CD14-positive monocyte (primary cell): ENCODE results near the gene SH3PXD2A. TPM values are rescaled to one million over a fixed set of nuclear protein-coding genes. Genes with fewer than 3 reads are reported as not detected.

Experiments
- DNase-seq, 3 donors: peaks; one replicate each; pipeline ENCODE4 v3.0.0-alpha.2; 2011 to 2022
- H2AFZ ChIP-seq: 2 replicates; pipeline ENCODE4 v1.6.0; 2012; ENCODE audit warnings: mild to moderate bottlenecking, low read depth, low read length, inconsistent platforms; ENCODE audit not compliant: insufficient read depth, poor library complexity, severe bottlenecking
- H3K27ac ChIP-seq, 2 donors: 1 replicate in 1 of 2; 2 replicates in 1 of 2; pipeline ENCODE4 v1.5.1; 2012 to 2013; ENCODE audit warnings: low read length in 2 of 2, control low read depth in 1 of 2, inconsistent platforms in 1 of 2, low read depth in 1 of 2, mild to moderate bottlenecking in 1 of 2
- H3K27me3 ChIP-seq, 2 donors: one replicate each; pipeline versions ENCODE4 v1.6.0 to v1.6.1; 2011 to 2013; ENCODE audit warnings: low read length in 2 of 2; ENCODE audit not compliant: control insufficient read depth in 2 of 2, insufficient read depth in 2 of 2
- H3K36me3 ChIP-seq, 2 donors: replicated peaks in 1 of 2; 1 replicate in 1 of 2; 2 replicates in 1 of 2; pipeline versions ENCODE4 v1.5.1 to v1.6.1; 2012 to 2013; ENCODE audit warnings: low read length in 2 of 2, control low read depth in 1 of 2, inconsistent platforms in 1 of 2, mild to moderate bottlenecking in 1 of 2; ENCODE audit not compliant: insufficient read depth in 2 of 2, control insufficient read depth in 1 of 2
- H3K4me1 ChIP-seq, 2 donors: 1 replicate in 1 of 2; 2 replicates in 1 of 2; pipeline versions ENCODE4 v1.5.1 to v1.6.1; 2012 to 2013; ENCODE audit warnings: low read length in 2 of 2, control low read depth in 1 of 2, inconsistent platforms in 1 of 2, mild to moderate bottlenecking in 1 of 2, moderate library complexity in 1 of 2; ENCODE audit not compliant: insufficient read depth in 2 of 2, control insufficient read depth in 1 of 2
- H3K4me2 ChIP-seq: replicated peaks from 2 replicates; pipeline ENCODE3; 2012; ENCODE audit warnings: low read length, moderate library complexity, mild to moderate bottlenecking; ENCODE audit not compliant: poor library complexity, severe bottlenecking; ENCODE audit errors: extremely low read depth
- H3K4me3 ChIP-seq, 3 experiments: fragments of 200-600 bp in 1 of 3; sonication (generic) in 1 of 3; replicated peaks in 1 of 3; 1 replicate in 2 of 3; 2 replicates in 1 of 3; pipeline ENCODE4 v1.5.1; 2011 to 2013; ENCODE audit warnings: low read length in 3 of 3, mild to moderate bottlenecking in 3 of 3, control low read depth in 2 of 3, low read depth in 2 of 3, inconsistent platforms in 1 of 3, moderate library complexity in 1 of 3
- H3K79me2 ChIP-seq: 2 replicates; pipeline ENCODE4 v1.6.0; 2012; ENCODE audit warnings: mild to moderate bottlenecking, control low read depth, inconsistent platforms, low read length, moderate library complexity; ENCODE audit not compliant: insufficient read depth
- H3K9ac ChIP-seq: 2 replicates; pipeline ENCODE4 v1.6.0; 2017; ENCODE audit warnings: low read length, mild to moderate bottlenecking; ENCODE audit not compliant: insufficient read depth, poor library complexity, severe bottlenecking
- H3K9me3 ChIP-seq, 2 donors: replicated peaks in 1 of 2; 1 replicate in 1 of 2; 2 replicates in 1 of 2; pipeline versions ENCODE4 v1.5.1 to v1.6.1; 2012 to 2013; ENCODE audit warnings: low read length in 2 of 2, control low read depth in 1 of 2; ENCODE audit not compliant: control insufficient read depth in 1 of 2, insufficient read depth in 1 of 2
- H4K20me1 ChIP-seq: 2 replicates; pipeline ENCODE4 v1.6.0; 2012; ENCODE audit warnings: mild to moderate bottlenecking, low read length, control low read depth, moderate library complexity; ENCODE audit not compliant: insufficient read depth
- H3K27ac Mint-ChIP-seq, 7 donors: one replicate each; pipeline ENCODE4 v1.8.0; 2020; ENCODE audit warnings: mild to moderate bottlenecking in 7 of 7, mixed read lengths in 7 of 7, moderate library complexity in 6 of 7, inconsistent platforms in 2 of 7
- H3K27me3 Mint-ChIP-seq, 3 donors: one replicate each; pipeline ENCODE4 v1.8.0; 2021 to 2022; ENCODE audit warnings: low read depth in 3 of 3, mild to moderate bottlenecking in 3 of 3, mixed read lengths in 3 of 3, moderate library complexity in 3 of 3, inconsistent platforms in 1 of 3
- H3K36me3 Mint-ChIP-seq, 2 donors: one replicate each; pipeline ENCODE4 v1.8.0; 2020; ENCODE audit warnings: mixed read lengths in 2 of 2, inconsistent platforms in 1 of 2, mild to moderate bottlenecking in 1 of 2
- H3K4me1 Mint-ChIP-seq: one replicate; pipeline ENCODE4 v1.8.0; 2020; ENCODE audit warnings: mild to moderate bottlenecking, mixed read lengths
- H3K4me3 Mint-ChIP-seq, 2 donors: one replicate each; pipeline ENCODE4 v1.8.0; 2020; ENCODE audit warnings: mild to moderate bottlenecking in 2 of 2, mixed read lengths in 2 of 2, moderate library complexity in 1 of 2
- H3K9me3 Mint-ChIP-seq, 7 donors: one replicate each; pipeline ENCODE4 v1.8.0; 2020 to 2022; ENCODE audit warnings: mixed read lengths in 7 of 7, mild to moderate bottlenecking in 6 of 7, moderate library complexity in 6 of 7, inconsistent platforms in 2 of 7
- CTCF ChIP-seq: fragments of 200-600 bp; IDR thresholded peaks from one replicate; pipeline ENCODE4 v1.8.0; 2022; ENCODE audit warnings: antibody characterized with exemption, mild to moderate bottlenecking
- WGBS: methylation state at CpG from one replicate; pipeline ENCODE4 v1.1.5; 2013; ENCODE audit warnings: missing lambda C conversion rate; ENCODE audit not compliant: insufficient coverage; 5-methylcytosine and 5-hydroxymethylcytosine counted together
- intact Hi-C, 2 donors: fragments of 100-400 bp; cut with micrococcal nuclease; formaldehyde crosslinking; loops; one replicate each; pipeline versions ENCODE4 v1.15.0 to v1.15.1; 2023
- polyA plus RNA-seq, 3 donors: library from polyadenylated mRNA; depleted of rRNA in 1 of 3; unstranded in 2 of 3; stranded (reverse) in 1 of 3; fragments of 300-500 nt in 2 of 3; fragments of >200 nt in 1 of 3; fragmentation: Illumina TruSeq in 2 of 3; gene quantifications; 1 replicate in 2 of 3; 2 replicates in 1 of 3; pipeline ENCODE4 v1.2.3, GENCODE V29; 2012 to 2021

Gene SH3PXD2A
- polyA plus RNA-seq, 3 donors, result 0.01 to 0.76 (median 0.05) TPM

- no peaks in the 10 kb centered on the region for H3K36me3 ChIP-seq
- peaks cover 0 to 3% (median 0%) of the 10 kb centered on the region in 3 donors for H3K27me3 Mint-ChIP-seq
- H3K36me3 Mint-ChIP-seq, result peaks cover 2 to 4% of the 10 kb centered on the region in 2 donors
- no peak overlapping the region for H3K27ac ChIP-seq
- intact Hi-C loops, result no loop called here
- no peak overlapping the region for H3K9ac ChIP-seq
- H3K4me3 ChIP-seq, result no peak overlapping the region
- no peaks in the 10 kb centered on the region for H3K27me3 ChIP-seq
- H3K27ac Mint-ChIP-seq, result no peak overlapping the region
- H3K79me2 ChIP-seq, result no peaks in the 10 kb centered on the region
- no peak overlapping the region for H3K4me3 Mint-ChIP-seq
- 94% methylated on average over 3 of the region's 6 CpGs for WGBS
- no peak overlapping the region for H2AFZ ChIP-seq
- no peak overlapping the region for H3K4me2 ChIP-seq
- no peak for TF ChIP-seq CTCF
- no peaks in the 10 kb centered on the region for H3K4me1 ChIP-seq
- no peaks in the 10 kb centered on the region for H3K9me3 ChIP-seq
- H4K20me1 ChIP-seq, result no peaks in the 10 kb centered on the region
- no peaks in the 10 kb centered on the region for H3K4me1 Mint-ChIP-seq
- H3K9me3 Mint-ChIP-seq, result peaks cover 0 to 2% (median 0%) of the 10 kb centered on the region in 7 donors
- no peak for DNase-seq
These were observed 255.5 kb downstream of the SH3PXD2A start for GRCh38 chr10:103599907-103600306.

- H3K4me3 Mint-ChIP-seq, result no peak overlapping the region
- Histone ChIP-seq H3K4me3 (no peak overlapping the region), H3K9ac (no peak overlapping the region), H4K20me1 (no peaks in the 10 kb centered on the region), H3K79me2 (no peaks in the 10 kb centered on the region), H3K4me1 (no peaks in the 10 kb centered on the region), H3K4me2 (no peak overlapping the region), H3K27ac (no peak overlapping the region), H3K9me3 (no peaks in the 10 kb centered on the region), H2AFZ (no peak overlapping the region), H3K27me3 (no peaks in the 10 kb centered on the region), H3K36me3 (no peaks in the 10 kb centered on the region)
- intact Hi-C loops, result no loop called here
- peaks cover 0 to 2% (median 0%) of the 10 kb centered on the region in 7 donors for H3K9me3 Mint-ChIP-seq
- no peak for DNase-seq
- WGBS, result 93% methylated on average over 2 of the region's 3 CpGs
- H3K27me3 Mint-ChIP-seq, result peaks cover 0 to 3% (median 0%) of the 10 kb centered on the region in 3 donors
- TF ChIP-seq CTCF, result no peak
- H3K36me3 Mint-ChIP-seq, result peaks cover 2 to 4% of the 10 kb centered on the region in 2 donors
- no peaks in the 10 kb centered on the region for H3K4me1 Mint-ChIP-seq
- no peak overlapping the region for H3K27ac Mint-ChIP-seq
These were observed 256.2 kb downstream of the SH3PXD2A start for GRCh38 chr10:103599211-103599610.
